HEK293 (cell line): ENCODE results near the gene HIBCH.

Source experiments
- CTCF ChIA-PET: fragments of 350-600 bp; formaldehyde crosslinking; extraction: SDS; loops from one replicate; lab custom pipeline; 2021; ENCODE audit warnings: antibody characterized with exemption; lab: Yijun Ruan, JAX
- POLR2A ChIA-PET: fragments of 300-600 bp; formaldehyde crosslinking; extraction: SDS; loops from one replicate; lab custom pipeline; 2020; ENCODE audit warnings: antibody characterized with exemption, inconsistent platforms; lab: Yijun Ruan, JAX
- H3K27ac ChIP-seq: fragments of 200-500 bp; sonication (Bioruptor generic); 2 replicates; pipeline ENCODE4 v1.5.1; 2014; ENCODE audit warnings: low read depth, low read length, control low read depth, inconsistent platforms; ENCODE audit errors: extremely low read depth
- H3K36me3 ChIP-seq, 2 experiments: fragments of 200-500 bp in 1 of 2; sonication (Bioruptor generic) in 1 of 2; 1 replicate in 1 of 2; 2 replicates in 1 of 2; pipeline ENCODE4 v1.5.1; 2014 to 2017; ENCODE audit warnings: inconsistent platforms in 2 of 2, low read length in 2 of 2; ENCODE audit not compliant: control insufficient read depth in 2 of 2, insufficient read depth in 1 of 2
- H3K4me1 ChIP-seq: fragments of 200-500 bp; sonication (Bioruptor generic); 2 replicates; pipeline ENCODE4 v1.5.1; 2014; ENCODE audit warnings: mild to moderate bottlenecking, low read length, inconsistent platforms; ENCODE audit not compliant: control insufficient read depth, insufficient read depth
- H3K4me3 ChIP-seq: 2 replicates; pipeline ENCODE4 v1.5.1; 2011; ENCODE audit warnings: low read depth, mild to moderate bottlenecking, control low read depth, low read length, moderate library complexity
- H3K9me3 ChIP-seq: fragments of 200-500 bp; sonication (Bioruptor generic); 2 replicates; pipeline ENCODE4 v1.5.1; 2014; ENCODE audit warnings: low read depth, low read length, inconsistent platforms; ENCODE audit not compliant: control insufficient read depth, insufficient read depth
- BCL11B ChIP-seq: fragments of 450-650 bp; formaldehyde crosslinking; IDR thresholded peaks from 2 replicates; pipeline ENCODE4 v1.5.1; 2016; ENCODE audit warnings: low read depth, missing biosample characterization, missing genetic modification characterization
- GLIS2 ChIP-seq: fragments of 450-650 bp; formaldehyde crosslinking; IDR thresholded peaks from 2 replicates; pipeline ENCODE4 v1.5.1; 2016; ENCODE audit warnings: missing biosample characterization, missing genetic modification characterization
- MZF1 ChIP-seq: fragments of 450-650 bp; formaldehyde crosslinking; IDR thresholded peaks from 2 replicates; pipeline ENCODE4 v1.5.1; 2017; ENCODE audit warnings: missing biosample characterization, missing genetic modification characterization, borderline replicate concordance
- REPIN1 ChIP-seq: fragments of 450-650 bp; formaldehyde crosslinking; IDR thresholded peaks from 2 replicates; pipeline ENCODE4 v1.5.1; 2017; ENCODE audit warnings: missing biosample characterization, missing genetic modification characterization, low read depth
- SP2 ChIP-seq: fragments of 450-650 bp; formaldehyde crosslinking; IDR thresholded peaks from 2 replicates; pipeline ENCODE4 v1.5.1; 2016; ENCODE audit warnings: missing biosample characterization, missing genetic modification characterization
- YY1 ChIP-seq: fragments of 450-650 bp; formaldehyde crosslinking; IDR thresholded peaks from 2 replicates; pipeline ENCODE4 v1.5.1; 2018; ENCODE audit warnings: missing biosample characterization, missing genetic modification characterization
- ZBTB48 ChIP-seq: fragments of 450-650 bp; formaldehyde crosslinking; IDR thresholded peaks from 2 replicates; pipeline ENCODE4 v1.5.1; 2016; ENCODE audit warnings: missing biosample characterization, missing genetic modification characterization
- ZBTB7A ChIP-seq: fragments of 450-650 bp; formaldehyde crosslinking; IDR thresholded peaks from 2 replicates; pipeline ENCODE4 v1.5.1; 2016; ENCODE audit warnings: low read depth, missing biosample characterization, missing genetic modification characterization
- ZNF214 ChIP-seq: fragments of 450-650 bp; formaldehyde crosslinking; IDR thresholded peaks from 2 replicates; pipeline ENCODE4 v1.5.1; 2017; ENCODE audit warnings: missing biosample characterization, mild to moderate bottlenecking, missing genetic modification characterization, borderline replicate concordance
- ZNF302 ChIP-seq: fragments of 450-650 bp; formaldehyde crosslinking; IDR thresholded peaks from 2 replicates; pipeline ENCODE4 v1.5.1; 2016; ENCODE audit warnings: missing biosample characterization, missing genetic modification characterization, low read depth
- ZNF311 ChIP-seq: fragments of 450-650 bp; formaldehyde crosslinking; IDR thresholded peaks from 2 replicates; pipeline ENCODE4 v1.5.1; 2017; ENCODE audit warnings: missing biosample characterization, missing genetic modification characterization, borderline replicate concordance
- ZNF48 ChIP-seq: fragments of 450-650 bp; formaldehyde crosslinking; IDR thresholded peaks from 2 replicates; pipeline ENCODE4 v1.5.1; 2016; ENCODE audit warnings: missing biosample characterization, missing genetic modification characterization
- ZNF529 ChIP-seq: fragments of 450-650 bp; formaldehyde crosslinking; IDR thresholded peaks from 2 replicates; pipeline ENCODE4 v1.5.1; 2017; ENCODE audit warnings: missing genetic modification characterization, missing biosample characterization; ENCODE audit not compliant: insufficient replicate concordance
- ZNF548 ChIP-seq: fragments of 450-650 bp; formaldehyde crosslinking; IDR thresholded peaks from 2 replicates; pipeline ENCODE4 v1.5.1; 2016; ENCODE audit warnings: missing biosample characterization, missing genetic modification characterization
- ZNF624 ChIP-seq: fragments of 450-650 bp; formaldehyde crosslinking; IDR thresholded peaks from 2 replicates; pipeline ENCODE4 v1.5.1; 2017; ENCODE audit warnings: missing biosample characterization, missing genetic modification characterization
- ZNF701 ChIP-seq: fragments of 450-650 bp; formaldehyde crosslinking; IDR thresholded peaks from 2 replicates; pipeline ENCODE4 v1.5.1; 2016; ENCODE audit warnings: missing biosample characterization, missing genetic modification characterization
- ZNF830 ChIP-seq: fragments of 450-650 bp; IDR thresholded peaks from 2 replicates; pipeline ENCODE4 v1.5.0; 2018; ENCODE audit warnings: missing biosample characterization, missing genetic modification characterization, low read depth, mild to moderate bottlenecking, moderate library complexity
- TF ChIP-seq, protein P1 (sequence below): sonication (generic); formaldehyde crosslinking; IDR thresholded peaks from 2 replicates; pipeline ENCODE4 v1.8.1; 2022; ENCODE audit warnings: mild to moderate bottlenecking, moderate library complexity, missing genetic modification reagents
- TF ChIP-seq, protein P2 (sequence below): fragments of 450-650 bp; formaldehyde crosslinking; IDR thresholded peaks from 2 replicates; pipeline ENCODE4 v1.5.1; 2016; ENCODE audit warnings: missing biosample characterization, missing genetic modification characterization
- TF ChIP-seq, protein P3 (sequence below): fragments of 450-650 bp; formaldehyde crosslinking; IDR thresholded peaks from 2 replicates; pipeline ENCODE4 v1.5.1; 2016; ENCODE audit warnings: missing biosample characterization, missing genetic modification characterization, low read depth
- TF ChIP-seq, protein P4 (sequence below): fragments of 450-650 bp; formaldehyde crosslinking; IDR thresholded peaks from 2 replicates; pipeline ENCODE4 v1.5.1; 2016; ENCODE audit warnings: missing biosample characterization, missing genetic modification characterization, borderline replicate concordance

The HIBCH gene

DNA sequence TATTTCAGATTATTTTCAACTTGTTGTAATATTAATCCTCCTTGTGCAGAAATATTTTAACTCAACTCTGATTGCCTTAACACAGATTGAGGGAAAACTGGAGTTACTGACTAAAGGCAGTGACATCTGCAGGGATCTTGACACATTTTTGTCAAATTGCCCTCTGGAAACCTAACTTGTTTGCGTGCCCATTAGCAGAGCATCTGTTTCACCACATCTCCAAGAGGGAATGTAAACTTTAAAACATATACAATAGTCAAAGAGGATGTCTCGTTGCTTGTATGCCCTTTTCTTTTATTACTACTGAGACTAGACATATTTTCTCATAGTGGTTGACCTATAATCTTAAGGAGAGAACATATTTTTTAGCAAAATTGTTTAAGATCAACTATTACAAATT, 38.0 kb upstream of the HIBCH start (continued):
- TF ChIP-seq, protein P1, sequence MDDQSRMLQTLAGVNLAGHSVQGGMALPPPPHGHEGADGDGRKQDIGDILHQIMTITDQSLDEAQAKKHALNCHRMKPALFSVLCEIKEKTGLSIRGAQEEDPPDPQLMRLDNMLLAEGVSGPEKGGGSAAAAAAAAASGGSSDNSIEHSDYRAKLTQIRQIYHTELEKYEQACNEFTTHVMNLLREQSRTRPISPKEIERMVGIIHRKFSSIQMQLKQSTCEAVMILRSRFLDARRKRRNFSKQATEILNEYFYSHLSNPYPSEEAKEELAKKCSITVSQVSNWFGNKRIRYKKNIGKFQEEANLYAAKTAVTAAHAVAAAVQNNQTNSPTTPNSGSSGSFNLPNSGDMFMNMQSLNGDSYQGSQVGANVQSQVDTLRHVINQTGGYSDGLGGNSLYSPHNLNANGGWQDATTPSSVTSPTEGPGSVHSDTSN (CRISPR knock-in tag): no peak
- no peak for TF ChIP-seq BCL11B (tag by site-specific recombination)

DNA sequence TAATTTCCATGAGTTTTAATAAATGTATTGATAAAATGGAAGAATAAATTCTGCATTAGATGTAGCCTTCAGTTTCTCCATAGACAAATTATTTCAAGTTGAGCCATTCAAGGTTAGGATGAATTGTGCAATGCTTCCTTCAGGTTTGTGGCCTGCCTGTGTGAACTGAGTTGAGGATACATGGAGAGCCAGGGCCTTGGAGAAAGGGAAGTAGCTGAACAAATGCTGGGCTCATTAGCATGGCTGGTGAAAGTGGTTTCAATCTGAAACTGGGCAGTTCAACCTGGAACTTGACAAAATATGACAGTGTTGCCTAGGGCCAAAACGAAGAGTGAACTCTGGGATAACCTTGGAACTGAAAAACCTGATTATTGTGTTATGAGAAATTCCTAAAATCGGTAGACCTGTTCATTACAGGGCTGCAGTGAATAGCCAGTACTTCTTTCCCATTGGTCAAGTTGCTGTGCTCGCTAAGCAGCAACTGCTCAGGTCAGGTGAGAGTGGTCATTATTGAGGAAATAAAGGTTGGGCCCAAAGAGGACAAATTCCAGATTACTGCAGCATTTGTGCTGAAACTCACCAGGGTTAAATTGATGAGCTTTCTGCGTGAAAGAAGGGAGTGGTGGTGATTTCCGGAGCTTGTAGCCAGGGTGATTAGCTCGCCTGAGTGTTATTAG, 36.5 kb upstream of the HIBCH start:
- no peak overlapping the region for H3K4me3 ChIP-seq
- no peaks in the 10 kb centered on the region for H3K4me1 ChIP-seq
- no peak overlapping the region for H3K27ac ChIP-seq
- peaks cover 0 to 7% of the 10 kb centered on the region in 2 experiments; a peak in 2 of 3 replicates for H3K36me3 ChIP-seq
- H3K9me3 ChIP-seq: no peaks in the 10 kb centered on the region
- TF ChIP-seq ZNF302 (no peak), SP2 (tag by site-specific recombination) (no peak), REPIN1 (no peak)
- ChIA-PET POLR2A (no interaction called here), CTCF (no interaction called here)

DNA sequence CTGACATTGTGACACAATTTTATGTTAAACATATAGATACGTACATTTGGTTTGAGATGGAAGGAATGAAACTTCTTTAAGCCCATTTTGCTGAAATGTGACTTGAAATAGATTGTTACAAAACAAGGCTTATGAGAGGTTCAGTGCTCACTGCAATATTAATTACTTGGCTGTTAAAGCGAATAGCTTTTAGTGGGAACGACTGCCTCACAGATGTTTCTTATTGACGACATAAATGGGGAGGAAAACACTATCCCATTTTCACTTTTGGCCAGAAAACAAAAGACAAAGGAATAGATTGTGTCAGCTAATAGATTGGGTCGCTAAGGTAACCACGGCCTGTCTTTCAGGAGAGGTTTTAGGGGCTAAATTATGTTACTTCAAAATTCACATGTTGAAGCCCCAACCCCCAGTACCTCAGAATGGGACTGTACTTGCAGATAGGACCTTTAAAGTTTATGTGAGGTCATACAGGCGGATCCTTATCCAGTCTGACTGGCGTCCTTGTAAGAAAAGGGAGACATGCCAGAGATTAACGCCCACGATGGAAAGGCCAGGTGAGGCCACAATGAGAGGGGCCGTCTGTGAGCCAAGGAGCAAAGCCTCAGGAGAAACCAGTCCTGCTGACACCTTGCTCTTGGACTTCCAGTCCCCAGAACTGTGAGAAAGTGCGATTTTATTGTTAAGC, 34.5 kb upstream of the HIBCH start:
- H3K9me3 ChIP-seq: no peaks in the 10 kb centered on the region
- H3K36me3 ChIP-seq: no peaks in the 10 kb centered on the region; a peak in 1 of 3 replicates
- H3K4me1 ChIP-seq: no peaks in the 10 kb centered on the region
- H3K27ac ChIP-seq: no peak overlapping the region
- CTCF ChIA-PET: interaction anchor here (0.6 to 1.7 kb wide), 4 partner anchors 10 to 265 kb away, joined by 3 to 6 read pairs (median 3); no protein-coding TSS in a partner anchor
- no peak overlapping the region for H3K4me3 ChIP-seq
- TF ChIP-seq ZNF548 (0 out of 2 replicates have a peak, but pooled peaks have one; percentile 39), ZNF830 (no peak)
- TF ChIP-seq, all 188 proteins: peak for 1
- POLR2A ChIA-PET: no interaction called here

DNA sequence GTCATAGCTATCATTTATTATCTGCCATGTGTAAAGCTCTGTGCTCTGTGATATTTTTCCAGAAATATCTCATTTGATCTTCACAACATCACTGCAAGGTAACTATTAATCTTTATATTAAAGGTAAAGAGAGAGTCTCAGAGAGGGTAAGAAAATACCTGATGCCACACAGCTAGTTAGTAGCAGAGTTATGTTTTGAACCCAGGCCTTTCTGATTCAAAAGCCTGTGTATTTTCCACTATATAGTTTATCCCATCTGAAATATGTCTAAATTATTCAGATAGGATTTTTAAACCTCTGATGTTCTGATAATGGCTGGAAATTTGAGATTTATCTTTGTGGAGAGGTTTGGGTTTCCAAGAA, 33.9 kb upstream of the HIBCH start:
- CTCF ChIA-PET: interaction anchor here (1.7 kb wide), 1 partner anchor 9 kb away, joined by 6 read pairs; no protein-coding TSS in a partner anchor
- no peaks in the 10 kb centered on the region for H3K9me3 ChIP-seq
- TF ChIP-seq YY1 (tag by site-specific recombination) (no peak), ZNF701 (tag by site-specific recombination) (no peak), REPIN1 (no peak), ZNF529 (tag by site-specific recombination) (no peak), GLIS2 (tag by site-specific recombination) (no peak), ZNF48 (tag by site-specific recombination) (no peak), MZF1 (tag by site-specific recombination) (no peak), ZNF311 (no peak), ZBTB7A (tag by site-specific recombination) (no peak), ZBTB48 (tag by site-specific recombination) (no peak), ZNF624 (tag by site-specific recombination) (no peak), ZNF214 (tag by site-specific recombination) (no peak)
- TF ChIP-seq, protein P2, sequence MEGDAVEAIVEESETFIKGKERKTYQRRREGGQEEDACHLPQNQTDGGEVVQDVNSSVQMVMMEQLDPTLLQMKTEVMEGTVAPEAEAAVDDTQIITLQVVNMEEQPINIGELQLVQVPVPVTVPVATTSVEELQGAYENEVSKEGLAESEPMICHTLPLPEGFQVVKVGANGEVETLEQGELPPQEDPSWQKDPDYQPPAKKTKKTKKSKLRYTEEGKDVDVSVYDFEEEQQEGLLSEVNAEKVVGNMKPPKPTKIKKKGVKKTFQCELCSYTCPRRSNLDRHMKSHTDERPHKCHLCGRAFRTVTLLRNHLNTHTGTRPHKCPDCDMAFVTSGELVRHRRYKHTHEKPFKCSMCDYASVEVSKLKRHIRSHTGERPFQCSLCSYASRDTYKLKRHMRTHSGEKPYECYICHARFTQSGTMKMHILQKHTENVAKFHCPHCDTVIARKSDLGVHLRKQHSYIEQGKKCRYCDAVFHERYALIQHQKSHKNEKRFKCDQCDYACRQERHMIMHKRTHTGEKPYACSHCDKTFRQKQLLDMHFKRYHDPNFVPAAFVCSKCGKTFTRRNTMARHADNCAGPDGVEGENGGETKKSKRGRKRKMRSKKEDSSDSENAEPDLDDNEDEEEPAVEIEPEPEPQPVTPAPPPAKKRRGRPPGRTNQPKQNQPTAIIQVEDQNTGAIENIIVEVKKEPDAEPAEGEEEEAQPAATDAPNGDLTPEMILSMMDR: no peak
- TF ChIP-seq, protein P3, sequence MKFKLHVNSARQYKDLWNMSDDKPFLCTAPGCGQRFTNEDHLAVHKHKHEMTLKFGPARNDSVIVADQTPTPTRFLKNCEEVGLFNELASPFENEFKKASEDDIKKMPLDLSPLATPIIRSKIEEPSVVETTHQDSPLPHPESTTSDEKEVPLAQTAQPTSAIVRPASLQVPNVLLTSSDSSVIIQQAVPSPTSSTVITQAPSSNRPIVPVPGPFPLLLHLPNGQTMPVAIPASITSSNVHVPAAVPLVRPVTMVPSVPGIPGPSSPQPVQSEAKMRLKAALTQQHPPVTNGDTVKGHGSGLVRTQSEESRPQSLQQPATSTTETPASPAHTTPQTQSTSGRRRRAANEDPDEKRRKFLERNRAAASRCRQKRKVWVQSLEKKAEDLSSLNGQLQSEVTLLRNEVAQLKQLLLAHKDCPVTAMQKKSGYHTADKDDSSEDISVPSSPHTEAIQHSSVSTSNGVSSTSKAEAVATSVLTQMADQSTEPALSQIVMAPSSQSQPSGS (tag by site-specific recombination): no peak
- TF ChIP-seq, protein P4, sequence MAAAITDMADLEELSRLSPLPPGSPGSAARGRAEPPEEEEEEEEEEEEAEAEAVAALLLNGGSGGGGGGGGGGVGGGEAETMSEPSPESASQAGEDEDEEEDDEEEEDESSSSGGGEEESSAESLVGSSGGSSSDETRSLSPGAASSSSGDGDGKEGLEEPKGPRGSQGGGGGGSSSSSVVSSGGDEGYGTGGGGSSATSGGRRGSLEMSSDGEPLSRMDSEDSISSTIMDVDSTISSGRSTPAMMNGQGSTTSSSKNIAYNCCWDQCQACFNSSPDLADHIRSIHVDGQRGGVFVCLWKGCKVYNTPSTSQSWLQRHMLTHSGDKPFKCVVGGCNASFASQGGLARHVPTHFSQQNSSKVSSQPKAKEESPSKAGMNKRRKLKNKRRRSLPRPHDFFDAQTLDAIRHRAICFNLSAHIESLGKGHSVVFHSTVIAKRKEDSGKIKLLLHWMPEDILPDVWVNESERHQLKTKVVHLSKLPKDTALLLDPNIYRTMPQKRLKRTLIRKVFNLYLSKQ (tag by site-specific recombination): no peak
- TF ChIP-seq, all 188 proteins: peak for 0
- POLR2A ChIA-PET: no interaction called here
- no peak overlapping the region for H3K27ac ChIP-seq
- H3K4me3 ChIP-seq: no peak overlapping the region
- H3K4me1 ChIP-seq: no peaks in the 10 kb centered on the region
- no peaks in the 10 kb centered on the region for H3K36me3 ChIP-seq
